ENCODE data around the gene DOCK11. TPM values are rescaled to one million over a fixed set of nuclear protein-coding genes. Genes with fewer than 3 reads are reported as not detected.
"Not testable (repeated sequence)": the region's sequence is repeated elsewhere in the genome, so short reads cannot be mapped to it uniquely, and the experiment has no call there.

The DOCK11 gene
- polyA plus RNA-seq, 3 donors: 20.8 to 39.7 (median 34.8) TPM

DNA sequence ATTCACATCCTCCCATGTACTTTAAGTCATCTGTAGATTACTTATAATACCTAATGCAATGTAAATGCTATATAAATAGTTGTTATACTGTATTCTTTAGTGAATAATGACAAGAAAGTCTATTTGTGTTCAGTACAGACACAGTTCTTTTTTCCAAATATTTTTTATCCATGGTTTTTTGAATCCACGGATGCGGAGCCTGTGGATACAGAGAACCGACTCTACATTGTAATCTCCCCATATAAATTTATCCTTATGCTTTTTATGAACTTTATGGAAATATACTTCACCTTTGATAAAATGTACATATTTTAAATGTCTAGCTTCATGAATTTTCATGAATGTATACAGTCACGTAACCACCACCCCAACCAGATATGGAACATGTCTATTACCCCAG is 88.2 kb downstream of the DOCK11 start:
- intact Hi-C loops (cut with micrococcal nuclease): no loop called here

DNA sequence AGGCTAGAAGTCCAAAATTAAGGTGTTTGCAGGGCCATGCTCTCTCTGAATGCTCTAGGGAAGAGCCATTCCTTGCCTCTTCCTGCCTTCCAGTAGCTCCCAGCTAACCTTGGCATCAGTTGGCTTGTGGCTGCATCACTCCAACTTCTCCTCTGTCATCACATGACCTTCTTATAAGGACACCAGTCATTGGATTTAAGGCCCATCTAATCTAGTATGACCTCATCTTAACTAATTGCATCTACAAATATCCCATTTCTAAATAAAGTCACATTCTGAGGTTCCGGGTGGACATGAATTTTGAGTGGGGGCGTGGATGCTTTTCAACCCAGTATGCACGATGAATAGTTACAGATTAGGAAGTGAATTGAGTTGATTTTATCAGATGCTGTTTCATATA is 89.7 kb downstream of the DOCK11 start:
- Mint-ChIP-seq H3K27me3 (ENCODE audit: low read depth in 3 of 3) (no peaks in the 10 kb centered on the region), H3K4me3 (no peak overlapping the region), H3K27ac (no peak overlapping the region), H3K9me3 (peaks cover 0 to 9% (median 2%) of the 10 kb centered on the region in 7 donors), H3K36me3 (peaks cover 60 to 68% of the 10 kb centered on the region in 2 donors), H3K4me1 (peaks cover 10% of the 10 kb centered on the region)
- H2AFZ ChIP-seq (ENCODE audit: insufficient read depth, low read depth, low read length, poor library complexity, severe bottlenecking): no peak overlapping the region
- H3K4me2 ChIP-seq (replicated peaks; ENCODE audit: extremely low read depth, low read length, poor library complexity, severe bottlenecking): no peak overlapping the region
- H3K9ac ChIP-seq (ENCODE audit: insufficient read depth, low read length, poor library complexity, severe bottlenecking): no peak overlapping the region
- H3K27ac ChIP-seq (ENCODE audit: low read depth in 1 of 2, low read length in 2 of 2): no peak overlapping the region
- H3K36me3 ChIP-seq (replicated peaks in 1 of 2; ENCODE audit: control insufficient read depth in 1 of 2, insufficient read depth in 2 of 2, low read length in 2 of 2): peaks cover 66 to 91% of the 10 kb centered on the region in 2 donors
- no peak for DNase-seq
- no peaks in the 10 kb centered on the region for H3K79me2 ChIP-seq (ENCODE audit: insufficient read depth, low read length)
- 100% methylated on average over 1 of the region's 3 CpGs for WGBS (ENCODE audit: insufficient coverage)
- H3K9me3 ChIP-seq (replicated peaks in 1 of 2; ENCODE audit: control insufficient read depth in 1 of 2, insufficient read depth in 1 of 2, low read length in 2 of 2): peaks cover 0 to 6% of the 10 kb centered on the region in 2 donors
- H3K4me1 ChIP-seq (ENCODE audit: control insufficient read depth in 1 of 2, insufficient read depth in 2 of 2, low read length in 2 of 2): peaks cover 0 to 4% of the 10 kb centered on the region in 2 donors
- H3K27me3 ChIP-seq (ENCODE audit: control insufficient read depth in 2 of 2, insufficient read depth in 2 of 2, low read length in 2 of 2): no peaks in the 10 kb centered on the region
- no peak overlapping the region for H3K4me3 ChIP-seq (replicated peaks in 1 of 3; ENCODE audit: low read depth in 2 of 3, low read length in 3 of 3)
- intact Hi-C loops (cut with micrococcal nuclease): no loop called here
- TF ChIP-seq CTCF (IDR thresholded peaks at IDR 0.05): no peak
- peaks cover 11% of the 10 kb centered on the region for H4K20me1 ChIP-seq (ENCODE audit: insufficient read depth, low read length)

More for the DNA sequence above, 88.2 kb downstream of the DOCK11 start:
- peaks cover 0 to 9% (median 4%) of the 10 kb centered on the region in 7 donors for H3K9me3 Mint-ChIP-seq
- H3K27ac ChIP-seq (ENCODE audit: low read depth in 1 of 2, low read length in 2 of 2): no peak overlapping the region
- H3K4me3 Mint-ChIP-seq: no peak overlapping the region
- WGBS (ENCODE audit: insufficient coverage): no CpG with 5 or more reads among the region's 4 CpGs
- H3K4me1 Mint-ChIP-seq: peaks cover 10% of the 10 kb centered on the region
- H3K79me2 ChIP-seq (ENCODE audit: insufficient read depth, low read length): no peaks in the 10 kb centered on the region
- H3K36me3 ChIP-seq (replicated peaks in 1 of 2; ENCODE audit: control insufficient read depth in 1 of 2, insufficient read depth in 2 of 2, low read length in 2 of 2): peaks cover 64 to 91% of the 10 kb centered on the region in 2 donors
- no peak for TF ChIP-seq CTCF (IDR thresholded peaks at IDR 0.05)
- no peak overlapping the region for H3K9ac ChIP-seq (ENCODE audit: insufficient read depth, low read length, poor library complexity, severe bottlenecking)
- no peak overlapping the region for H3K27ac Mint-ChIP-seq
- H3K4me1 ChIP-seq (ENCODE audit: control insufficient read depth in 1 of 2, insufficient read depth in 2 of 2, low read length in 2 of 2): peaks cover 0 to 4% of the 10 kb centered on the region in 2 donors
- H3K4me2 ChIP-seq (replicated peaks; ENCODE audit: extremely low read depth, low read length, poor library complexity, severe bottlenecking): no peak overlapping the region
- no peaks in the 10 kb centered on the region for H3K27me3 ChIP-seq (ENCODE audit: control insufficient read depth in 2 of 2, insufficient read depth in 2 of 2, low read length in 2 of 2)
- H3K36me3 Mint-ChIP-seq: peaks cover 64 to 71% of the 10 kb centered on the region in 2 donors
- H2AFZ ChIP-seq (ENCODE audit: insufficient read depth, low read depth, low read length, poor library complexity, severe bottlenecking): no peak overlapping the region
- H3K9me3 ChIP-seq (replicated peaks in 1 of 2; ENCODE audit: control insufficient read depth in 1 of 2, insufficient read depth in 1 of 2, low read length in 2 of 2): peaks cover 0 to 6% of the 10 kb centered on the region in 2 donors
- no peaks in the 10 kb centered on the region for H3K27me3 Mint-ChIP-seq (ENCODE audit: low read depth in 3 of 3)
- no peak for DNase-seq
- H4K20me1 ChIP-seq (ENCODE audit: insufficient read depth, low read length): peaks cover 8% of the 10 kb centered on the region
- no peak overlapping the region for H3K4me3 ChIP-seq (replicated peaks in 1 of 3; ENCODE audit: low read depth in 2 of 3, low read length in 3 of 3)

GRCh38 chrX:118586206-118586605 is 90.6 kb downstream of the DOCK11 start:
- H3K27me3 ChIP-seq (ENCODE audit: control insufficient read depth in 2 of 2, insufficient read depth in 2 of 2, low read length in 2 of 2); H3K4me2 ChIP-seq (replicated peaks; ENCODE audit: extremely low read depth, low read length, poor library complexity, severe bottlenecking); H3K4me3 ChIP-seq (replicated peaks in 1 of 3; ENCODE audit: low read depth in 2 of 3, low read length in 3 of 3); H3K79me2 ChIP-seq (ENCODE audit: insufficient read depth, low read length); H3K27me3 Mint-ChIP-seq (ENCODE audit: low read depth in 3 of 3); H2AFZ ChIP-seq (ENCODE audit: insufficient read depth, low read depth, low read length, poor library complexity, severe bottlenecking); H3K9ac ChIP-seq (ENCODE audit: insufficient read depth, low read length, poor library complexity, severe bottlenecking); H3K9me3 Mint-ChIP-seq; H3K9me3 ChIP-seq (replicated peaks in 1 of 2; ENCODE audit: control insufficient read depth in 1 of 2, insufficient read depth in 1 of 2, low read length in 2 of 2); H3K4me1 ChIP-seq (ENCODE audit: control insufficient read depth in 1 of 2, insufficient read depth in 2 of 2, low read length in 2 of 2); H3K4me3 Mint-ChIP-seq; intact Hi-C loops (cut with micrococcal nuclease): not testable (repeated sequence)
- no CpG with 5 or more reads among the region's 7 CpGs for WGBS (ENCODE audit: insufficient coverage)
- Mint-ChIP-seq H3K27ac (peak overlapping the region in 4 of 7 donors; percentile 29 to 84 (median 46)), H3K36me3 (peaks cover 61 to 68% of the 10 kb centered on the region in 2 donors), H3K4me1 (peaks cover 10% of the 10 kb centered on the region)
- Histone ChIP-seq H3K27ac (ENCODE audit: low read depth in 1 of 2, low read length in 2 of 2) (peak overlapping the region in 1 of 2 donors; percentile 18), H4K20me1 (ENCODE audit: insufficient read depth, low read length) (peaks cover 11% of the 10 kb centered on the region), H3K36me3 (replicated peaks in 1 of 2; ENCODE audit: control insufficient read depth in 1 of 2, insufficient read depth in 2 of 2, low read length in 2 of 2) (peaks cover 63 to 91% of the 10 kb centered on the region in 2 donors)
- DNase-seq: peak in 1 of 3 donors; percentile 2

Measured in CD14-positive monocyte (primary cell).